SH-SY5Y (cell line): ENCODE measurements around the gene SHOC2.

Experiments used
- GATA2 ChIP-seq: IDR thresholded peaks from 2 replicates; pipeline ENCODE4 v1.6.1; 2011; ENCODE audit warnings: mild to moderate bottlenecking, low read depth, low read length
- GATA3 ChIP-seq: IDR thresholded peaks from 2 replicates; pipeline ENCODE4 v1.6.1; 2011; ENCODE audit warnings: low read depth, mild to moderate bottlenecking, low read length, moderate library complexity

DNA sequence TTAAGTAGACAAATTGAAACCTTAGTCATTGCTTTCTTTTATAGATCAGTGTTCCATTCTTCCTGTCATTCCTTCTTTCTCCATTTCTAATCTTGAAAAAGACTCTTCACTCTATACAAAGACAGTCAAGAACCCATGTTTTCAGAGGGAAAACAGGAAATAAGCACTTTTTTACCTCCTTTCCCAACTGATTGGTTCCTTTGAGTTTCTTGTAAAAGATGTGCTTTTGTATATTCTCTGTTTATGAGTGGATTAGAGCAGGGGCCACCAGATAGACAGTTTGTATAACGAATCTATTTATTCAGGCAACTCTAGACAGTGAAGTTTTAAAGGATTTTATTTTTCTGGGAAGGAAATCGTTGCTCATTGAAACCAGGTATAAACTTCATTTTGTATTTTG, 49.8 kb downstream of the SHOC2 start:
- no peak for TF ChIP-seq GATA2
- TF ChIP-seq GATA3, result no peak
